GM12878 (cell line): ENCODE data around the gene ANKRD11. TPM values are rescaled to one million over a fixed set of nuclear protein-coding genes. Genes with fewer than 3 reads are reported as not detected.

Experiments used
- ATAC-seq: fragments of 200-7000 bp; cut with Tn5 transposase; 3 replicates; pipeline ENCODE4 v1.9.1; 2020; ENCODE audit warnings: mild to moderate bottlenecking, moderate library complexity
- BruUV-seq: library from RNA; stranded (reverse); fragments of 400-500 nt; replicated peaks from 2 replicates; lab custom pipeline; 2021; lab: Mats Ljungman, UMichigan
- CTCF ChIA-PET: fragments of 300-600 bp; sonication (Branson Sonifier 250); formaldehyde crosslinking; extraction: SDS; loops from one replicate; lab custom pipeline; 2021; ENCODE audit warnings: inconsistent platforms; lab: Yijun Ruan, JAX
- POLR2A ChIA-PET: fragments of 350-600 bp; formaldehyde crosslinking; extraction: SDS; loops from one replicate; lab custom pipeline; 2021; ENCODE audit warnings: inconsistent platforms; lab: Charles Lee
- RAD21 ChIA-PET: fragments of 300-600 bp; sonication (Branson Sonifier 250); formaldehyde crosslinking; loops from one replicate; lab custom pipeline; 2023; ENCODE audit warnings: antibody characterized with exemption; ENCODE audit not compliant: unreplicated experiment; lab: Charles Lee
- SMC1A ChIA-PET: fragments of 300-600 bp; sonication (Branson Sonifier 250); formaldehyde crosslinking; loops from one replicate; lab custom pipeline; 2023; ENCODE audit not compliant: unreplicated experiment, uncharacterized antibody; lab: Charles Lee
- DNase-seq: peaks from one replicate; pipeline ENCODE4 v3.0.0-alpha.2; 2011; ENCODE audit warnings: low read depth, low spot score
- FAIRE-seq: peaks from 3 replicates; lab custom pipeline; 2011; peaks lifted over from hg19 to GRCh38; lab: Jason Lieb, UNC
- H2AFZ ChIP-seq: 2 replicates; pipeline ENCODE4 v1.6.0; 2011; ENCODE audit warnings: low read depth, low read length, control low read depth; ENCODE audit not compliant: control insufficient read depth
- H3K27ac ChIP-seq: 2 replicates; pipeline ENCODE4 v1.5.1; 2011; ENCODE audit warnings: control low read depth; ENCODE audit not compliant: control insufficient read depth, insufficient read depth
- H3K27me3 ChIP-seq, 2 experiments: replicated peaks in 1 of 2; 2 replicates each; pipeline versions ENCODE4 v1.6.0 to v1.6.1; 2011; ENCODE audit warnings: low read length in 1 of 2; ENCODE audit not compliant: control insufficient read depth in 2 of 2, insufficient read depth in 2 of 2
- H3K36me3 ChIP-seq, 2 experiments: 2 replicates each; pipeline ENCODE4 v1.5.1; 2011; ENCODE audit warnings: low read length in 1 of 2; ENCODE audit not compliant: control insufficient read depth in 2 of 2, insufficient read depth in 2 of 2
- H3K4me1 ChIP-seq: 2 replicates; pipeline ENCODE4 v1.6.1; 2011; ENCODE audit warnings: mild to moderate bottlenecking, low read length, moderate library complexity, mixed read lengths; ENCODE audit not compliant: control insufficient read depth, insufficient read depth
- H3K4me2 ChIP-seq: 2 replicates; pipeline ENCODE4 v1.6.0; 2011; ENCODE audit warnings: control low read depth; ENCODE audit not compliant: control insufficient read depth, insufficient read depth
- H3K4me3 ChIP-seq: fragments of 200-600 bp; sonication (generic); 2 replicates; pipeline ENCODE4 v1.5.1; 2016
- H3K79me2 ChIP-seq: 2 replicates; pipeline ENCODE4 v1.6.0; 2011; ENCODE audit warnings: low read length; ENCODE audit not compliant: control insufficient read depth, insufficient read depth
- H3K9ac ChIP-seq: 2 replicates; pipeline ENCODE4 v1.8.0; 2011; ENCODE audit warnings: low read length, control low read depth, mixed read lengths; ENCODE audit not compliant: control insufficient read depth, insufficient read depth
- H3K9me3 ChIP-seq: replicated peaks from 3 replicates; pipeline ENCODE4 v1.5.1; 2011; ENCODE audit warnings: mild to moderate bottlenecking, low read length; ENCODE audit not compliant: control insufficient read depth, insufficient read depth
- H4K20me1 ChIP-seq: 2 replicates; pipeline ENCODE4 v1.6.0; 2011; ENCODE audit not compliant: control insufficient read depth, insufficient read depth
- MYB ChIP-seq: fragments of 150-350 bp; IDR thresholded peaks from 2 replicates; pipeline ENCODE4 v1.6.1; 2014; ENCODE audit warnings: mild to moderate bottlenecking, low read depth, low read length, borderline replicate concordance
- TCF7 ChIP-seq: IDR thresholded peaks from 2 replicates; pipeline ENCODE4 v1.6.1; 2014; ENCODE audit warnings: antibody characterized with exemption, borderline replicate concordance
- ZNF384 ChIP-seq: IDR thresholded peaks from 2 replicates; pipeline ENCODE4 v1.6.1; 2012; ENCODE audit warnings: low read depth, mild to moderate bottlenecking, low read length, improper control_type of control experiment, borderline replicate concordance
- WGBS: methylation state at CpG from one replicate; pipeline ENCODE4 v1.1.6; 2016; ENCODE audit warnings: low lambda C conversion rate; ENCODE audit not compliant: insufficient replicate concordance, insufficient coverage; ENCODE audit errors: missing lambda C conversion rate; 5-methylcytosine and 5-hydroxymethylcytosine counted together
- in situ Hi-C: fragments of 300-500 bp; cut with MboI; formaldehyde crosslinking; loops from 9 replicates; pipeline ENCODE4 v1.14.3; 2018; ENCODE audit warnings: mixed read lengths
- intact Hi-C: fragments of 100-400 bp; cut with micrococcal nuclease; formaldehyde crosslinking; loops from one replicate; pipeline ENCODE4 v1.14.2; 2022; ENCODE audit not compliant: unreplicated experiment
- polyA plus RNA-seq, 11 experiments: library from polyadenylated mRNA; depleted of rRNA in 4 of 11; unstranded in 6 of 11; stranded (reverse) in 5 of 11; fragments of >200 nt; fragmentation: Nextera tagmentation in 4 of 11; fragmentation: Illumina TruSeq in 1 of 11; extraction: Ambion mirVana in 4 of 11; extraction: Trizol in 1 of 11; gene quantifications; 1 replicate in 1 of 11; 2 replicates in 10 of 11; pipeline versions ENCODE4 v1.2.1 to v1.2.3, GENCODE V29; 2011 to 2016; ENCODE audit warnings: inconsistent platforms in 2 of 11, missing spikeins in 2 of 11, low read depth in 1 of 11
- total RNA-seq, 4 experiments: library from RNA; depleted of rRNA in 3 of 4; stranded (reverse); fragments of >200 nt in 3 of 4; fragmentation: Illumina TruSeq in 1 of 4; extraction: Trizol in 1 of 4; gene quantifications; 2 replicates each; pipeline versions ENCODE4 v1.2.1 to v1.2.3, GENCODE V29; 2013 to 2021
- TF ChIP-seq, protein P1 (sequence below): IDR thresholded peaks from 2 replicates; pipeline ENCODE4 v1.6.1; 2012; ENCODE audit warnings: mild to moderate bottlenecking, low read depth, low read length
- TF ChIP-seq, protein P2 (sequence below): fragments of 450-650 bp; IDR thresholded peaks from 2 replicates; pipeline ENCODE4 v1.6.1; 2014; ENCODE audit warnings: mild to moderate bottlenecking
- TF ChIP-seq, protein P3 (sequence below), 3 experiments: IDR thresholded peaks in 2 of 3; conservative IDR thresholded peaks in 1 of 3; 2 replicates each; pipeline ENCODE4 v1.5.1; 2011; ENCODE audit warnings: low read depth in 3 of 3, low read length in 3 of 3, mild to moderate bottlenecking in 3 of 3, control low read depth in 2 of 3, moderate library complexity in 2 of 3, inconsistent platforms in 1 of 3, mixed read lengths in 1 of 3; ENCODE audit not compliant: control insufficient read depth in 2 of 3, insufficient read depth in 1 of 3; ENCODE audit errors: extremely low read depth in 1 of 3
- TF ChIP-seq, protein P4 (sequence below): fragments of 450-650 bp; IDR thresholded peaks from 2 replicates; pipeline ENCODE4 v1.6.1; 2016; ENCODE audit warnings: mild to moderate bottlenecking
- TF ChIP-seq, protein P5 (sequence below): fragments of 450-650 bp; conservative IDR thresholded peaks from 2 replicates; pipeline ENCODE4 v1.6.1; 2017; ENCODE audit warnings: mild to moderate bottlenecking, moderate library complexity

The ANKRD11 gene
- total and polyA plus RNA-seq, 10 of the 15 experiments (the other 5 are each of a cell fraction or from before 2014, with no cell fraction given): 5.1 to 103 (median 27.4) TPM

DNA sequence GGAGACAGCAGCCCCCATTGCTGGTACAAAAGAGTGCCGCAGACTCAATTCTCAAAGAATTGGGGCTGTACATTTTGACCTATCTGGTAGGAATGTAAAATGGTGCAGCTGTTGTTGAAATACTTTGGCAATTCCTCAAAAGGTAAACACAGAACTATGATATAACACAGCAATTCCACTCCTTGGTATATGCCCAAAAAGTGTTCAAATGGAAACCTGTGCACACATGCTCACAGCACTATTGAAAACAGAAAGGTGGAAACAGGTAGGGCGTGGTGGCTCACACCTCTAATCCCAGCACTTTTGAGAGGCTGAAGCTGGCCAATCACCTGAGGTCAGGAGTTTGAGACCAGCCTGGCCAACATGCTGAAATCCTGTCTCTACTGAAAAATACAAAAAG lies 34.7 kb downstream of the ANKRD11 start:
- Histone ChIP-seq H3K4me3 (no peak overlapping the region), H3K27me3 (no peaks in the 10 kb centered on the region), H3K36me3 (peaks cover 0 to 2% of the 10 kb centered on the region in 2 experiments; a peak in 1 of 4 replicates), H3K9ac (no peak overlapping the region), H3K4me1 (peaks cover 48% of the 10 kb centered on the region), H3K27ac (no peak overlapping the region), H3K4me2 (no peak overlapping the region), H3K79me2 (peaks cover 88% of the 10 kb centered on the region), H2AFZ (no peak overlapping the region), H4K20me1 (peaks cover 17% of the 10 kb centered on the region; the same call in 1 of the 2 replicates), H3K9me3 (no peaks in the 10 kb centered on the region; the same call in 2 of the 3 replicates)
- intact Hi-C loops: no loop called here
- FAIRE-seq: no peak
- no TSS peak for BruUV-seq
- POLR2A ChIA-PET: interaction anchor here (0.5 kb wide), 1 partner anchor 51 kb away, joined by 3 read pairs; no protein-coding TSS in a partner anchor
- in situ Hi-C loops: no loop called here
- SMC1A ChIA-PET: interaction anchor here (0.7 to 1.4 kb wide), 2 partner anchors 17 to 28 kb away, joined by 3 read pairs; no protein-coding TSS in a partner anchor
- RAD21 ChIA-PET: interaction anchor here (0.7 to 1.0 kb wide), 2 partner anchors 51 to 123 kb away, joined by 3 read pairs; no protein-coding TSS in a partner anchor
- CTCF ChIA-PET: interaction anchor here (1.1 to 1.8 kb wide), 6 partner anchors 10 to 718 kb away, joined by 3 to 6 read pairs (median 3); partner anchors contain the start of gene SPG7
- WGBS: 100% methylated on average over 2 of the region's 2 CpGs
- DNase-seq: no peak
- no peak for ATAC-seq
- TF ChIP-seq MYB (no peak), TCF7 (no peak), ZNF384 (no peak)
- TF ChIP-seq, protein P1, sequence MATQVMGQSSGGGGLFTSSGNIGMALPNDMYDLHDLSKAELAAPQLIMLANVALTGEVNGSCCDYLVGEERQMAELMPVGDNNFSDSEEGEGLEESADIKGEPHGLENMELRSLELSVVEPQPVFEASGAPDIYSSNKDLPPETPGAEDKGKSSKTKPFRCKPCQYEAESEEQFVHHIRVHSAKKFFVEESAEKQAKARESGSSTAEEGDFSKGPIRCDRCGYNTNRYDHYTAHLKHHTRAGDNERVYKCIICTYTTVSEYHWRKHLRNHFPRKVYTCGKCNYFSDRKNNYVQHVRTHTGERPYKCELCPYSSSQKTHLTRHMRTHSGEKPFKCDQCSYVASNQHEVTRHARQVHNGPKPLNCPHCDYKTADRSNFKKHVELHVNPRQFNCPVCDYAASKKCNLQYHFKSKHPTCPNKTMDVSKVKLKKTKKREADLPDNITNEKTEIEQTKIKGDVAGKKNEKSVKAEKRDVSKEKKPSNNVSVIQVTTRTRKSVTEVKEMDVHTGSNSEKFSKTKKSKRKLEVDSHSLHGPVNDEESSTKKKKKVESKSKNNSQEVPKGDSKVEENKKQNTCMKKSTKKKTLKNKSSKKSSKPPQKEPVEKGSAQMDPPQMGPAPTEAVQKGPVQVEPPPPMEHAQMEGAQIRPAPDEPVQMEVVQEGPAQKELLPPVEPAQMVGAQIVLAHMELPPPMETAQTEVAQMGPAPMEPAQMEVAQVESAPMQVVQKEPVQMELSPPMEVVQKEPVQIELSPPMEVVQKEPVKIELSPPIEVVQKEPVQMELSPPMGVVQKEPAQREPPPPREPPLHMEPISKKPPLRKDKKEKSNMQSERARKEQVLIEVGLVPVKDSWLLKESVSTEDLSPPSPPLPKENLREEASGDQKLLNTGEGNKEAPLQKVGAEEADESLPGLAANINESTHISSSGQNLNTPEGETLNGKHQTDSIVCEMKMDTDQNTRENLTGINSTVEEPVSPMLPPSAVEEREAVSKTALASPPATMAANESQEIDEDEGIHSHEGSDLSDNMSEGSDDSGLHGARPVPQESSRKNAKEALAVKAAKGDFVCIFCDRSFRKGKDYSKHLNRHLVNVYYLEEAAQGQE: no peak
- TF ChIP-seq, protein P2, sequence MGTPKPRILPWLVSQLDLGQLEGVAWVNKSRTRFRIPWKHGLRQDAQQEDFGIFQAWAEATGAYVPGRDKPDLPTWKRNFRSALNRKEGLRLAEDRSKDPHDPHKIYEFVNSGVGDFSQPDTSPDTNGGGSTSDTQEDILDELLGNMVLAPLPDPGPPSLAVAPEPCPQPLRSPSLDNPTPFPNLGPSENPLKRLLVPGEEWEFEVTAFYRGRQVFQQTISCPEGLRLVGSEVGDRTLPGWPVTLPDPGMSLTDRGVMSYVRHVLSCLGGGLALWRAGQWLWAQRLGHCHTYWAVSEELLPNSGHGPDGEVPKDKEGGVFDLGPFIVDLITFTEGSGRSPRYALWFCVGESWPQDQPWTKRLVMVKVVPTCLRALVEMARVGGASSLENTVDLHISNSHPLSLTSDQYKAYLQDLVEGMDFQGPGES: no peak
- TF ChIP-seq, protein P3, sequence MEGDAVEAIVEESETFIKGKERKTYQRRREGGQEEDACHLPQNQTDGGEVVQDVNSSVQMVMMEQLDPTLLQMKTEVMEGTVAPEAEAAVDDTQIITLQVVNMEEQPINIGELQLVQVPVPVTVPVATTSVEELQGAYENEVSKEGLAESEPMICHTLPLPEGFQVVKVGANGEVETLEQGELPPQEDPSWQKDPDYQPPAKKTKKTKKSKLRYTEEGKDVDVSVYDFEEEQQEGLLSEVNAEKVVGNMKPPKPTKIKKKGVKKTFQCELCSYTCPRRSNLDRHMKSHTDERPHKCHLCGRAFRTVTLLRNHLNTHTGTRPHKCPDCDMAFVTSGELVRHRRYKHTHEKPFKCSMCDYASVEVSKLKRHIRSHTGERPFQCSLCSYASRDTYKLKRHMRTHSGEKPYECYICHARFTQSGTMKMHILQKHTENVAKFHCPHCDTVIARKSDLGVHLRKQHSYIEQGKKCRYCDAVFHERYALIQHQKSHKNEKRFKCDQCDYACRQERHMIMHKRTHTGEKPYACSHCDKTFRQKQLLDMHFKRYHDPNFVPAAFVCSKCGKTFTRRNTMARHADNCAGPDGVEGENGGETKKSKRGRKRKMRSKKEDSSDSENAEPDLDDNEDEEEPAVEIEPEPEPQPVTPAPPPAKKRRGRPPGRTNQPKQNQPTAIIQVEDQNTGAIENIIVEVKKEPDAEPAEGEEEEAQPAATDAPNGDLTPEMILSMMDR (IDR thresholded peaks at IDR 0.05 in 2 of 3, conservative IDR thresholded peaks at IDR 0.05 in 1 of 3; ENCODE audit: control insufficient read depth in 2 of 3, extremely low read depth in 1 of 3, insufficient read depth in 1 of 3, low read depth in 3 of 3, low read length in 3 of 3): no peak
- TF ChIP-seq, protein P4, sequence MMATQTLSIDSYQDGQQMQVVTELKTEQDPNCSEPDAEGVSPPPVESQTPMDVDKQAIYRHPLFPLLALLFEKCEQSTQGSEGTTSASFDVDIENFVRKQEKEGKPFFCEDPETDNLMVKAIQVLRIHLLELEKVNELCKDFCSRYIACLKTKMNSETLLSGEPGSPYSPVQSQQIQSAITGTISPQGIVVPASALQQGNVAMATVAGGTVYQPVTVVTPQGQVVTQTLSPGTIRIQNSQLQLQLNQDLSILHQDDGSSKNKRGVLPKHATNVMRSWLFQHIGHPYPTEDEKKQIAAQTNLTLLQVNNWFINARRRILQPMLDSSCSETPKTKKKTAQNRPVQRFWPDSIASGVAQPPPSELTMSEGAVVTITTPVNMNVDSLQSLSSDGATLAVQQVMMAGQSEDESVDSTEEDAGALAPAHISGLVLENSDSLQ: no peak
- TF ChIP-seq, protein P5, sequence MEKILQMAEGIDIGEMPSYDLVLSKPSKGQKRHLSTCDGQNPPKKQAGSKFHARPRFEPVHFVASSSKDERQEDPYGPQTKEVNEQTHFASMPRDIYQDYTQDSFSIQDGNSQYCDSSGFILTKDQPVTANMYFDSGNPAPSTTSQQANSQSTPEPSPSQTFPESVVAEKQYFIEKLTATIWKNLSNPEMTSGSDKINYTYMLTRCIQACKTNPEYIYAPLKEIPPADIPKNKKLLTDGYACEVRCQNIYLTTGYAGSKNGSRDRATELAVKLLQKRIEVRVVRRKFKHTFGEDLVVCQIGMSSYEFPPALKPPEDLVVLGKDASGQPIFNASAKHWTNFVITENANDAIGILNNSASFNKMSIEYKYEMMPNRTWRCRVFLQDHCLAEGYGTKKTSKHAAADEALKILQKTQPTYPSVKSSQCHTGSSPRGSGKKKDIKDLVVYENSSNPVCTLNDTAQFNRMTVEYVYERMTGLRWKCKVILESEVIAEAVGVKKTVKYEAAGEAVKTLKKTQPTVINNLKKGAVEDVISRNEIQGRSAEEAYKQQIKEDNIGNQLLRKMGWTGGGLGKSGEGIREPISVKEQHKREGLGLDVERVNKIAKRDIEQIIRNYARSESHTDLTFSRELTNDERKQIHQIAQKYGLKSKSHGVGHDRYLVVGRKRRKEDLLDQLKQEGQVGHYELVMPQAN: no peak
